Central memory CD8-positive, alpha-beta T cell (primary cell): ENCODE data around the gene TAAR6.
"Not testable (repeated sequence)": the region's sequence is repeated elsewhere in the genome, so short reads cannot be mapped to it uniquely, and the experiment has no call there.

Source experiments
- ATAC-seq: fragments of 150-1000 bp; cut with Tn5 transposase; replicated peaks from 2 replicates; pipeline ENCODE4 v1.10.0; 2022; ENCODE audit warnings: mild to moderate bottlenecking, moderate FRiP score, moderate number of reproducible peaks; ENCODE audit not compliant: poor library complexity, severe bottlenecking; ENCODE audit errors: extremely low read depth
- DNase-seq, 2 donors: peaks; one replicate each; pipeline ENCODE4 v3.0.0; 2021; ENCODE audit warnings: low spot score in 2 of 2
- H3K27ac Mint-ChIP-seq: one replicate; pipeline ENCODE4 v1.8.0; 2022; ENCODE audit warnings: low read depth, mild to moderate bottlenecking, moderate library complexity, mixed read lengths
- H3K27me3 Mint-ChIP-seq: one replicate; pipeline ENCODE4 v1.8.0; 2022; ENCODE audit warnings: mixed read lengths
- H3K36me3 Mint-ChIP-seq: one replicate; pipeline ENCODE4 v1.8.0; 2022; ENCODE audit warnings: mild to moderate bottlenecking, moderate library complexity, mixed read lengths; ENCODE audit not compliant: insufficient read depth
- H3K4me1 Mint-ChIP-seq: one replicate; pipeline ENCODE4 v1.8.0; 2022; ENCODE audit warnings: mixed read lengths
- H3K4me3 Mint-ChIP-seq: one replicate; pipeline ENCODE4 v1.8.0; 2022; ENCODE audit warnings: mild to moderate bottlenecking, moderate library complexity, mixed read lengths
- H3K9me3 Mint-ChIP-seq: one replicate; pipeline ENCODE4 v1.8.0; 2022; ENCODE audit warnings: mixed read lengths

The TAAR6 gene

DNA sequence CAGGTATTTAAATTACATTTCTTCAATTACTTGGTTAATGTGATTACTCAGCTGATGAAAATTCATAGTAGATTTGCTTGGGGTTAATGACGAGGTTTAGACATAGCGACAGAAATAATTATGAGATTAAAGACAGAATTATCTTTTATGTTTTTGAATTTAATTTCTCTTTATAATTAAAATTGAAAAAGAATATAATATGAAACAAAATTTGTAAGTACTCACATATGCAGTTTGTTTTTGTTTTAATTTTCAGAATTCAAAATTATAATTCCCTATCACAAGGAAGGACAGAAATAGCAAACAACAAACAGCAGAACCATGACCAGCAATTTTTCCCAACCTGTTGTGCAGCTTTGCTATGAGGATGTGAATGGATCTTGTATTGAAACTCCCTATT, 17.8 kb upstream of the TAAR6 start, which contains the start of gene TAAR8:
Gene TAAR8 (plus strand): TSS at position 301 of the 400 bp plus-strand sequence. CDS start 21 bp downstream, at position 322.
- H3K27ac Mint-ChIP-seq: no peak within 1 kb of the TSS
- no peaks in the 10 kb centered on the region for H3K4me1 Mint-ChIP-seq
- H3K9me3 Mint-ChIP-seq: no peaks in the 10 kb centered on the region
- H3K4me3 Mint-ChIP-seq: no peak within 1 kb of the TSS
- peaks cover 44% of the 10 kb centered on the region for H3K27me3 Mint-ChIP-seq
- no peak for ATAC-seq
- H3K36me3 Mint-ChIP-seq: no peaks in the 10 kb centered on the region
- no peak for DNase-seq

DNA sequence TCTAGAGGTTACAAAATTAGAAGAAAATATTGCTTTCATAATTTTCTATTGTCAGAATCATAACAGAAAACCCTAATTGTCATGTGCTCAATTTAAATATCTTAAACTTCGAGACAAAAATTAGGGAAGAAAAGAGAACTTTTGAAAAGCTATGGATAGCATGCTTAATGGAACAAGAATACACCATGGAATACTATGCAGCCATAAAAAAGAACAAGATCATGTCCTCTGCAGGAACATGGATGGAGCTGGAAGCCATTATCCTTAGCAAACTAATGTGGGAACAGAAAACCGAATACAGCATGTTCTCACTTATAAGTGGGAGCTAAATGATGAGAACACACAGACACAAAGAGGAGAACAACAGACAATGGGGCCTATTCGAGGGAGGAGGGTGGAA, 10.0 kb upstream of the TAAR6 start:
- H3K9me3 Mint-ChIP-seq, DNase-seq, H3K4me1 Mint-ChIP-seq, H3K4me3 Mint-ChIP-seq, H3K36me3 Mint-ChIP-seq, ATAC-seq, H3K27ac Mint-ChIP-seq: not testable (repeated sequence)
- peaks cover 74% of the 10 kb centered on the region for H3K27me3 Mint-ChIP-seq

DNA sequence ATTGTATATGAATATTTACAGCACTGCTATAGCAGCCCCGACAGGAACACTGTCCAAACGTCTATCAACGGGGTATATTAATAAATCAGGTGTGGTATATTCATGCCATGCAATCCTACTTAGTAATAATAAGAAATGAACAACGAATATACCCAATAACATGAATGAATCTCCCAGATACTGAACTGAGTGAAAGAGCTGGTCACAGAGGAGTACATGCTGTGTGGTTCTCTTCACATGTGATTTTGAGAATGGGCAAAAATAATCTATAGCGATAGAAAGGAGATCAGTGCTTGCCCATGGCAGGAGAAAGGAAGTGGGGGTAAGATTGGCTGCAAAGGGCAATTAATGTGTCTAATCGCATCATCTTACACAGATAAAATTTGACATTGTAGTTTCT, 3.7 kb upstream of the TAAR6 start:
- ATAC-seq: no peak
- Mint-ChIP-seq H3K4me1 (no peaks in the 10 kb centered on the region), H3K36me3 (no peaks in the 10 kb centered on the region)

DNA sequence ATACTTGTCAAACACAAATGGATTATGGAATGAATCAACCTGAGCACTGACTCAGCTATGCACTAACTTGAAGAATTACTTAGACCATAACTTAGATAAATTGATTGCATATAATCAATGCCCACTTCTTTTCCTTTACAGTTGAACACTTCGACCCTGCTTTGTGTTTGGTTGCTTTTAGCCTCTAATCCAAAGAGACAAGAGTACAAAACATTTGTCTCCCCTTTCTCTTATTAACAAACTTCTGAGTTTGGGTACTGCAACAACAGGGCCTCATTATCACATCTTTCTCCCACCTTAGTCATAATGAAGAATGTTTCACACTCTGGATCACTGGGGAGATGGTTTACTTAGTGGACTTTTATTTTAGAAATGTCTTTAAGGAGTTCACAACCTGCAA, 2.6 kb upstream of the TAAR6 start:
- H3K27me3 Mint-ChIP-seq: peaks cover 82% of the 10 kb centered on the region
- H3K27ac Mint-ChIP-seq: no peak overlapping the region
- H3K36me3 Mint-ChIP-seq: no peaks in the 10 kb centered on the region
- no peaks in the 10 kb centered on the region for H3K9me3 Mint-ChIP-seq
- DNase-seq (no peak), ATAC-seq (no peak)
- H3K4me3 Mint-ChIP-seq: no peak overlapping the region
- H3K4me1 Mint-ChIP-seq: no peaks in the 10 kb centered on the region

More for the DNA sequence above, 3.7 kb upstream of the TAAR6 start:
- Mint-ChIP-seq H3K9me3 (no peaks in the 10 kb centered on the region), H3K4me3 (no peak overlapping the region), H3K27ac (no peak overlapping the region), H3K27me3 (peaks cover 82% of the 10 kb centered on the region)
- DNase-seq: no peak

DNA sequence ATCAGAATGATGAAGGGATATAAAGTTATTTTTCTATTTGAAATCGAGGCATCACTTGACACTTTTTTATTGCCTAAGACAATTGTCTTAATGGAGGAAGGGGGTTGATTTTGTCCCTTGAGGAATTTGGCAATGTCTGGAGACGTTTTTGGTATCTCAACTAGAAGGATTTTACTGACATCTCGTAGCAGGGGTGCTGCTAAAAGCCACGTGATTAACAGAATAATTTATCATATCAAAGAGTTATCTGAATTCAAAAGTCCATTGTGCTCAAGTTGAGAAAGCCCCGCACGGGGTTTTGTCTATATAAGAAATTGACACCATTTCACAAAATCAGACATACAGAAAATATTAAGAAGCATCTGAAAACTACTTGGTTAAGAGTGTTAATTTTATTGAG, 1.5 kb upstream of the TAAR6 start:
- ATAC-seq (no peak), DNase-seq (no peak)
- Mint-ChIP-seq H3K36me3 (no peaks in the 10 kb centered on the region), H3K4me3 (no peak overlapping the region), H3K27me3 (peaks cover 82% of the 10 kb centered on the region), H3K4me1 (no peaks in the 10 kb centered on the region), H3K27ac (no peak overlapping the region), H3K9me3 (no peaks in the 10 kb centered on the region)

DNA sequence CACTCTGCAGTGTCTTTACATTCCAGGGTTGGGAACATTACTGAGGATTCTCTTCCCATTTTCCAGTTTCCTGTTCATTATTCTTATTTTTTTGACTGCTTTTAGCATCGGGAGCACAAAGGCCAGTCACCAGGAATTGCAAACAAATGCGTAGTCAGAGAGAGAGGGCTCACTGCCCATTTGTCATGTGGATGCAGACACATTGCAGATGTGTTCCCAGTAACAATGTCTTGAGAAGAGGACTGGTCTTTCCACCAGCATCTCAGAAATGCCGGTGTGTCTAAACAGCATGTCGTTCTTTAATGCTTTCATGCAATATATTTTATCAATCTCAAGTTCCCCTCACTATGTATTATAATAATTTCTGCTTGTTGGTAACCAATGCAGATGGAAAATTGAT, 952 bp upstream of the TAAR6 start:
- H3K27me3 Mint-ChIP-seq: peaks cover 82% of the 10 kb centered on the region
- no peaks in the 10 kb centered on the region for H3K4me1 Mint-ChIP-seq
- no peaks in the 10 kb centered on the region for H3K9me3 Mint-ChIP-seq
- no peaks in the 10 kb centered on the region for H3K36me3 Mint-ChIP-seq
- no peak overlapping the region for H3K27ac Mint-ChIP-seq
- no peak for ATAC-seq
- no peak for DNase-seq
- no peak overlapping the region for H3K4me3 Mint-ChIP-seq

DNA sequence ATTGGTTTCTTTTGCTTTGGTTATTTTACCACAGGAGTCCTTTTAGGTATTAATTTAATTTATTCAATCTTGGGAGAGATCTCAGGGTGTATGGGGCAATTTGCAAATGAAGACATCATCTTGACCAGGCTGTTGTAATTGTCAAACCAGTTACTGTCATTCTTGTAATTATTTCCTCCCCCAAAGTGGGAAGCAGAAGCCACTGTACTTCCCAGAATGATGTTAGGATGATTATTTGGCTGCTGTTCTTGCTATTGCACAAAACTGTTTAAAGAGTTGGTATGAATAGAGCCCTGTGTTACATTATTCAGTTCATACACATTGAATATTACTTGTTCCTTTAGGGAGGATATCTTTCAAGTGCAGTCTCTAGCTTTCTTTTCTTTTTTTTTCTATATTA, 1.7 kb downstream of the TAAR6 start:
- Mint-ChIP-seq H3K9me3 (no peaks in the 10 kb centered on the region), H3K4me1 (no peaks in the 10 kb centered on the region), H3K36me3 (no peaks in the 10 kb centered on the region), H3K27ac (no peak overlapping the region), H3K4me3 (no peak overlapping the region), H3K27me3 (peaks cover 77% of the 10 kb centered on the region)
- DNase-seq: no peak
- ATAC-seq: no peak

DNA sequence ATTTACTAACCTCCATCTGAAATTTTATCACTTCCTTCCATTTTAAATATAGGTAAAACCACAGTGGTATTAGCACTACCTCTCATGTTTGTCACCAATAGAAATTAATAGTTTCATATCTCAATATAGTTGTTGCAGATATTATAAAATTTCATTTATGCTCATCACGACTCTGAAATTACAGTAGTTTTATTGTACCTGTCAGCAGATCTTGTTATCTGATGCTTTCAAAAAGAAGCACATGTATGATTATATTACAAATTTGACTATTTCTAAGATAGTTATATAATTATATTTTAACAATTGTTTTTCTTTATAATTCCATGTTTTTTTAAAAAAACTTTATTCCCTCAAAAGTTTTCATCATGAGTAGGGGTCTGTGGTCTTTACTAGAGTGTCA, 14.6 kb downstream of the TAAR6 start:
- no peaks in the 10 kb centered on the region for H3K4me1 Mint-ChIP-seq
- H3K36me3 Mint-ChIP-seq: no peaks in the 10 kb centered on the region
- no peaks in the 10 kb centered on the region for H3K9me3 Mint-ChIP-seq
- no peak for DNase-seq
- peaks cover 75% of the 10 kb centered on the region for H3K27me3 Mint-ChIP-seq
- H3K27ac Mint-ChIP-seq: no peak overlapping the region
- ATAC-seq: no peak
- H3K4me3 Mint-ChIP-seq: no peak overlapping the region

DNA sequence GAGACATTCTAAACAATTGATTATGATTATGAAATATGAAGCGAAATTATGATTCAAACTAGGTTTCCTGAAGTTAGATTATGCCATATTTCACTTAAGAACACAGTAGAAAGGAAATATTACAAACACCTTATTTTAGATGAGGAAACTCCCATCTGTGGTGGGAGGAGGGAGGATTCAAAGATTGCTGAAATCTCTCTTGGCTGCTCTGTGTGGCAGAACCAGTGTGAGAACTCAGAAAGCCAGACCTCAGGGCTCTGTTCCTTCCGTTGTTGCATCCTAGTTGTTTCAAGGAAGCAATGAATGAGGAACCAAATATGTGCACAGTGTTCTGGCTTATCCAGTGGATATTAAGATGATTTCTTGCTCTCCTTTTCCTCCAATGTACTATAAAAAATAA, 17.3 kb downstream of the TAAR6 start:
- Mint-ChIP-seq H3K9me3 (no peaks in the 10 kb centered on the region), H3K4me1 (no peaks in the 10 kb centered on the region), H3K4me3 (no peak overlapping the region), H3K27me3 (peaks cover 62% of the 10 kb centered on the region), H3K36me3 (no peaks in the 10 kb centered on the region), H3K27ac (no peak overlapping the region)
- no peak for ATAC-seq
- DNase-seq: no peak

DNA sequence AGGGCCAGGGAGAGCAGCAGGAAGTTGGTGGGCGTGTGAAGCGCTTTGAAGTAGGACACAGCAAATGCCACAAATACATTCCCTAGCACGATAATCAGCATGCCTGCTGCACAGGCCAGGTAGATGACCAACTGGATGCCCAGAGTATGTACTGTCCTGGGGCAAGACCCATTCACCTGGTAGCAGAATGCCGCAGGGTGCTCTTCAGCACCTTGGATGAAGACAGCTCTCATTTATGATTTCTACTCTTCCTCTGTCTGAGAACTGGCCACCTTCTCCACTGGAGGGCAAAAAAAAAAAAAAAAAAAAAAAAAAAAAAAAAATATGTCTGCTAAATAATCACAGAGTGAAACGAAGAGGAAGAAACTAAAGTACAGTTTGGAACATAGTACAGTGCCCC, 19.3 kb downstream of the TAAR6 start, which contains the start of gene TAAR5:
Gene TAAR5 (minus strand): TSS at position 288 of the 400 bp plus-strand sequence. CDS start 55 bp downstream, at position 233.
- H3K9me3 Mint-ChIP-seq: no peaks in the 10 kb centered on the region
- H3K4me3 Mint-ChIP-seq: no peak within 1 kb of the TSS
- DNase-seq (no peak), ATAC-seq (no peak)
- H3K27ac Mint-ChIP-seq: no peak within 1 kb of the TSS
- no peaks in the 10 kb centered on the region for H3K36me3 Mint-ChIP-seq
- peaks cover 66% of the 10 kb centered on the region for H3K27me3 Mint-ChIP-seq
- H3K4me1 Mint-ChIP-seq: no peaks in the 10 kb centered on the region

DNA sequence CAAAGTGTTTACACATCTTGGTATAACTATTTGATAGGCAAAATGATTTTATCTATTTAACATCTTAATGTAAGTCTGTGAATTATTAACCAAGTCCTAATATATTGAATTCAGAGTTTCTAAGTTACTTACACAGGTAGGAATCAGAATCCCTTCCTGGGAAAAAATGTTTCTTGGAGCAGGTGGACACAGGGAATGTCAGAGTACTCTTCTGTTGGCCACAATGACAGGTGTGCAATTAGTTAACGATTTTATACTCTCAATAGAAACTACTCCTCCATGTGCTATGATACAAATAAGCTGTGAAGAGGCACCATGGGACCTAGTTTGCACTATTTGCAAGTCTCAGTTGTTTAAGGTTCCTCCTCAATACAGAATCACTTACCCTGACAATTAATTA, 20.2 kb downstream of the TAAR6 start:
- no peaks in the 10 kb centered on the region for H3K4me1 Mint-ChIP-seq
- no peaks in the 10 kb centered on the region for H3K9me3 Mint-ChIP-seq
- DNase-seq (no peak), ATAC-seq (no peak)
- H3K27me3 Mint-ChIP-seq: peaks cover 61% of the 10 kb centered on the region
- H3K4me3 Mint-ChIP-seq: no peak overlapping the region
- no peaks in the 10 kb centered on the region for H3K36me3 Mint-ChIP-seq
- H3K27ac Mint-ChIP-seq: no peak overlapping the region

DNA sequence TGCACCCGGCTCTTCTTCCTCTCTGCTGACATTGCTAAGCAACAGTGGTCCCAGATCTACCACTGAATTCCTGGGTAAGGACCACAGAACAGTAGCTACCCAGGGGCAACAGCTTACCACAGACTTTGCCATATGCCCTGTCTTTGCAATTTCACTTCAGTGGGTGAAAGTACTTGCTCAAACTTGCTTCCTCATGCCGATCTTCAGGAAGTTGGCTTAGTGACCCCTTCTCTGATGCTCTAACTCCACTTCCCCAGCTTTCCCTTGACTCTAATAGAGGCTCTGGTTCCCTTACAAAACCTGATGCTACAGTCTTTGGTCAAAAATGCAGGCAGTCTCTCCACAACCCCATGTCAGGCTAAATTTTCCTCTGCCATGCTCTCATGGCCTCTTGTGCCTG, 22.7 kb downstream of the TAAR6 start:
- no peak overlapping the region for H3K27ac Mint-ChIP-seq

DNA sequence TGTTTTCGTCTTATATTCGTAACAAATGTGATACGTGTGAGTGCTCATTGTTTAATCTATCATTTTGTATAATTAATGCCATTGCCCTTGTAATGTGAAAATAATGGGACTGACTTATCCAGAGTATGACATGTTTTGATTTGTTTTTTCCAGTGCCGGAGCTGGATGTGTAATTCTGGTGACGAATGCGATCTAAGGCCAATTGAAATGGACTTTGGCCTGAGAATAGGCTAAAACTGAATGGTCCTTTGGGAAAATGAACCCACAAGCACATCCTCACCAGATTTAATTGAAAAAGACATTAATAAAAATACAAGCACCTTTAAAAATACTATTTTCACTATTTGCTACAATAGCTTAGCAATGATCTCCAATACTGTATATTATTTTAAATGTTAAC, 26.1 kb downstream of the TAAR6 start:
- Mint-ChIP-seq H3K27me3 (peaks cover 56% of the 10 kb centered on the region), H3K27ac (no peak overlapping the region), H3K4me3 (no peak overlapping the region), H3K9me3 (no peaks in the 10 kb centered on the region), H3K36me3 (no peaks in the 10 kb centered on the region), H3K4me1 (no peaks in the 10 kb centered on the region)
- no peak for DNase-seq
- ATAC-seq: no peak

More for the DNA sequence above, 22.7 kb downstream of the TAAR6 start:
- ATAC-seq (no peak), DNase-seq (no peak)
- Mint-ChIP-seq H3K36me3 (no peaks in the 10 kb centered on the region), H3K4me3 (no peak overlapping the region), H3K9me3 (no peaks in the 10 kb centered on the region), H3K4me1 (no peaks in the 10 kb centered on the region), H3K27me3 (peaks cover 49% of the 10 kb centered on the region)

DNA sequence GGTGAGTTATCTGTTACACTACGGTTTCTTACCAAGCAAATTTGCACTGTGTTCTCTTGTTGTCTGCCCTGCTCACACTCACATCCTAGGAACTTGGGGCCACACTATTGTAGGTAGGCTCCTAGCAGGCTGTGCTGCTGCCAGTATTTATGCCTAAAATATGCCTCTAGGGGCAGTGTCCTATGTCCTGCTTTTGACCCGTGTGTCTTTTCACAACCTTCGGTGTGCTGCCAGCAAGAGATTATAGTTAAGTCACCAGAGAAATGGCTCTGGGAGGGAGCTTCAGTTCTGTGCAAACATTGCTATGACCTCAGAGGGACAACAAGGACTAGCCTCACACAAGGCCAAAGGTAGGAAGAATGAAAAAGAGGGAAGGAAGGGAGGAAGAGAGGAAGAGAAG, 28.4 kb downstream of the TAAR6 start:
- no peak overlapping the region for H3K4me3 Mint-ChIP-seq
- no peak for DNase-seq
- H3K36me3 Mint-ChIP-seq: no peaks in the 10 kb centered on the region
- ATAC-seq: no peak
- H3K27me3 Mint-ChIP-seq: peaks cover 39% of the 10 kb centered on the region
- no peaks in the 10 kb centered on the region for H3K9me3 Mint-ChIP-seq
- H3K27ac Mint-ChIP-seq: no peak overlapping the region
- H3K4me1 Mint-ChIP-seq: no peaks in the 10 kb centered on the region
